ENCODE measurements around the gene EEPD1.

EEPD1 gene

GRCh38 chr7:36131026-36131425 lies 22.0 kb upstream of the EEPD1 start:
- no peak for DNase-seq (ENCODE audit: low spot score)
- Histone ChIP-seq H3K4me3 (no peak overlapping the region), H3K27ac (no peak overlapping the region)
- TF ChIP-seq, protein P1, sequence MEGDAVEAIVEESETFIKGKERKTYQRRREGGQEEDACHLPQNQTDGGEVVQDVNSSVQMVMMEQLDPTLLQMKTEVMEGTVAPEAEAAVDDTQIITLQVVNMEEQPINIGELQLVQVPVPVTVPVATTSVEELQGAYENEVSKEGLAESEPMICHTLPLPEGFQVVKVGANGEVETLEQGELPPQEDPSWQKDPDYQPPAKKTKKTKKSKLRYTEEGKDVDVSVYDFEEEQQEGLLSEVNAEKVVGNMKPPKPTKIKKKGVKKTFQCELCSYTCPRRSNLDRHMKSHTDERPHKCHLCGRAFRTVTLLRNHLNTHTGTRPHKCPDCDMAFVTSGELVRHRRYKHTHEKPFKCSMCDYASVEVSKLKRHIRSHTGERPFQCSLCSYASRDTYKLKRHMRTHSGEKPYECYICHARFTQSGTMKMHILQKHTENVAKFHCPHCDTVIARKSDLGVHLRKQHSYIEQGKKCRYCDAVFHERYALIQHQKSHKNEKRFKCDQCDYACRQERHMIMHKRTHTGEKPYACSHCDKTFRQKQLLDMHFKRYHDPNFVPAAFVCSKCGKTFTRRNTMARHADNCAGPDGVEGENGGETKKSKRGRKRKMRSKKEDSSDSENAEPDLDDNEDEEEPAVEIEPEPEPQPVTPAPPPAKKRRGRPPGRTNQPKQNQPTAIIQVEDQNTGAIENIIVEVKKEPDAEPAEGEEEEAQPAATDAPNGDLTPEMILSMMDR (IDR thresholded peaks at IDR 0.05): no peak

GRCh38 chr7:36131499-36131898 lies 21.6 kb upstream of the EEPD1 start:
- no peak for DNase-seq (ENCODE audit: low spot score)
- Histone ChIP-seq H3K4me3 (no peak overlapping the region), H3K27ac (no peak overlapping the region)
- TF ChIP-seq, protein P1 (IDR thresholded peaks at IDR 0.05): no peak

GRCh38 chr7:36132012-36132411 lies 21.0 kb upstream of the EEPD1 start:
- Histone ChIP-seq H3K27ac (no peak overlapping the region), H3K4me3 (no peak overlapping the region)
- TF ChIP-seq, protein P1 (IDR thresholded peaks at IDR 0.05): no peak
- no peak for DNase-seq (ENCODE audit: low spot score)

- TF ChIP-seq, protein P1 (IDR thresholded peaks at IDR 0.05): no peak
- Histone ChIP-seq H3K4me3 (no peak overlapping the region), H3K27ac (no peak overlapping the region)
- no peak for DNase-seq (ENCODE audit: low spot score)
Measured at GRCh38 chr7:36135700-36136099, 17.4 kb upstream of the EEPD1 start.

GRCh38 chr7:36137258-36137657 lies 15.8 kb upstream of the EEPD1 start:
- TF ChIP-seq, protein P1 (IDR thresholded peaks at IDR 0.05): no peak
- no peak overlapping the region for H3K27ac ChIP-seq
- no peak for DNase-seq (ENCODE audit: low spot score)
- no peak overlapping the region for H3K4me3 ChIP-seq

GRCh38 chr7:36137754-36138153 lies 15.3 kb upstream of the EEPD1 start:
- TF ChIP-seq, protein P1 (IDR thresholded peaks at IDR 0.05): no peak
- Histone ChIP-seq H3K4me3 (no peak overlapping the region), H3K27ac (no peak overlapping the region)
- no peak for DNase-seq (ENCODE audit: low spot score)

GRCh38 chr7:36138209-36138608 lies 14.8 kb upstream of the EEPD1 start:
- TF ChIP-seq, protein P1 (IDR thresholded peaks at IDR 0.05): no peak
- Histone ChIP-seq H3K27ac (no peak overlapping the region), H3K4me3 (no peak overlapping the region)
- DNase-seq (ENCODE audit: low spot score): no peak

Measured in coronary artery (tissue), 2 donors.